OCI-LY1 (cell line): Measurements from ENCODE around the gene AGK.

Source experiments
- H2AFZ ChIP-seq: fragments of 200-600 bp; sonication (generic), shearing (Covaris generic); 2 replicates; pipeline ENCODE4 v1.6.0; 2014; ENCODE audit warnings: antibody characterized with exemption, mild to moderate bottlenecking, low read length
- H3F3A ChIP-seq: fragments of 200-600 bp; sonication (generic), shearing (Covaris generic); 2 replicates; pipeline ENCODE4 v1.6.0; 2014; ENCODE audit warnings: mild to moderate bottlenecking, antibody characterized with exemption, low read length, moderate library complexity; ENCODE audit not compliant: insufficient read depth
- H3K27ac ChIP-seq: fragments of 200-600 bp; sonication (generic); 2 replicates; pipeline ENCODE4 v1.5.1; 2014; ENCODE audit warnings: low read length, mixed run types, mild to moderate bottlenecking, low read depth; ENCODE audit not compliant: poor library complexity, severe bottlenecking
- H3K27me3 ChIP-seq: fragments of 200-600 bp; sonication (generic); 2 replicates; pipeline ENCODE4 v1.6.0; 2014; ENCODE audit warnings: antibody characterized with exemption, mild to moderate bottlenecking, low read length, moderate library complexity; ENCODE audit not compliant: insufficient read depth
- H3K36me3 ChIP-seq: fragments of 200-600 bp; sonication (generic); 2 replicates; pipeline ENCODE4 v1.6.1; 2014; ENCODE audit warnings: mild to moderate bottlenecking, antibody characterized with exemption, low read length, moderate library complexity, mixed read lengths; ENCODE audit not compliant: insufficient read depth
- H3K4me1 ChIP-seq: fragments of 200-600 bp; sonication (generic); 2 replicates; pipeline ENCODE4 v1.5.1; 2014; ENCODE audit warnings: mild to moderate bottlenecking, low read length, moderate library complexity; ENCODE audit not compliant: insufficient read depth, severe bottlenecking
- H3K4me2 ChIP-seq: fragments of 200-600 bp; sonication (generic), shearing (Covaris generic); 2 replicates; pipeline ENCODE4 v1.6.1; 2014; ENCODE audit warnings: low read length
- H3K4me3 ChIP-seq: fragments of 200-600 bp; sonication (generic); 2 replicates; pipeline ENCODE4 v1.5.1; 2014; ENCODE audit warnings: low read length, low read depth, mild to moderate bottlenecking, mixed read lengths; ENCODE audit not compliant: poor library complexity, severe bottlenecking
- H3K79me2 ChIP-seq: fragments of 200-600 bp; shearing (Covaris generic); 2 replicates; pipeline ENCODE4 v1.6.1; 2016; ENCODE audit warnings: mixed run types, low read length, mixed read lengths; ENCODE audit not compliant: insufficient read depth
- H3K9ac ChIP-seq: fragments of 200-600 bp; sonication (generic), shearing (Covaris generic); 2 replicates; pipeline ENCODE4 v1.6.1; 2014; ENCODE audit warnings: mild to moderate bottlenecking, low read length, mixed read lengths
- H3K9me2 ChIP-seq: fragments of 200-600 bp; sonication (generic), shearing (Covaris generic); 2 replicates; pipeline ENCODE4 v1.6.1; 2014; ENCODE audit warnings: low read depth, mild to moderate bottlenecking, low read length, mixed read lengths
- H3K9me3 ChIP-seq: fragments of 200-600 bp; shearing (Covaris generic); 2 replicates; pipeline ENCODE4 v1.6.1; 2014; ENCODE audit warnings: low read length, mixed read lengths
- H4K20me1 ChIP-seq: fragments of 200-600 bp; sonication (generic), shearing (Covaris generic); 2 replicates; pipeline ENCODE4 v1.6.0; 2016; ENCODE audit warnings: mild to moderate bottlenecking, low read length; ENCODE audit not compliant: insufficient read depth
- EZH2 ChIP-seq: fragments of 200-600 bp; sonication (generic), shearing (Covaris generic); IDR thresholded peaks from 2 replicates; pipeline ENCODE4 v1.8.0; 2017; ENCODE audit warnings: borderline replicate concordance, mixed run types, mild to moderate bottlenecking, antibody characterized with exemption, low read length, moderate library complexity, mixed read lengths
- TF ChIP-seq, protein P1 (sequence below): fragments of 200-600 bp; sonication (generic), shearing (Covaris generic); IDR thresholded peaks from 2 replicates; pipeline ENCODE4 v1.5.1; 2017; ENCODE audit warnings: mild to moderate bottlenecking, antibody characterized with exemption, low read length, moderate library complexity, mixed read lengths

AGK gene

GRCh38 chr7:141671705-141672496 lies 120.7 kb downstream of the AGK start:
- Histone ChIP-seq H3K9me2 (no peaks in the 10 kb centered on the region), H3K79me2 (no peaks in the 10 kb centered on the region), H3K27me3 (no peaks in the 10 kb centered on the region), H3K27ac (no peak overlapping the region), H4K20me1 (no peaks in the 10 kb centered on the region), H2AFZ (no peak overlapping the region), H3K4me1 (no peaks in the 10 kb centered on the region), H3K9me3 (no peaks in the 10 kb centered on the region), H3K9ac (no peak overlapping the region), H3K4me2 (no peak overlapping the region), H3K4me3 (no peak overlapping the region), H3F3A (no peaks in the 10 kb centered on the region), H3K36me3 (no peaks in the 10 kb centered on the region)
- TF ChIP-seq EZH2 = no peak
- TF ChIP-seq, protein P1, sequence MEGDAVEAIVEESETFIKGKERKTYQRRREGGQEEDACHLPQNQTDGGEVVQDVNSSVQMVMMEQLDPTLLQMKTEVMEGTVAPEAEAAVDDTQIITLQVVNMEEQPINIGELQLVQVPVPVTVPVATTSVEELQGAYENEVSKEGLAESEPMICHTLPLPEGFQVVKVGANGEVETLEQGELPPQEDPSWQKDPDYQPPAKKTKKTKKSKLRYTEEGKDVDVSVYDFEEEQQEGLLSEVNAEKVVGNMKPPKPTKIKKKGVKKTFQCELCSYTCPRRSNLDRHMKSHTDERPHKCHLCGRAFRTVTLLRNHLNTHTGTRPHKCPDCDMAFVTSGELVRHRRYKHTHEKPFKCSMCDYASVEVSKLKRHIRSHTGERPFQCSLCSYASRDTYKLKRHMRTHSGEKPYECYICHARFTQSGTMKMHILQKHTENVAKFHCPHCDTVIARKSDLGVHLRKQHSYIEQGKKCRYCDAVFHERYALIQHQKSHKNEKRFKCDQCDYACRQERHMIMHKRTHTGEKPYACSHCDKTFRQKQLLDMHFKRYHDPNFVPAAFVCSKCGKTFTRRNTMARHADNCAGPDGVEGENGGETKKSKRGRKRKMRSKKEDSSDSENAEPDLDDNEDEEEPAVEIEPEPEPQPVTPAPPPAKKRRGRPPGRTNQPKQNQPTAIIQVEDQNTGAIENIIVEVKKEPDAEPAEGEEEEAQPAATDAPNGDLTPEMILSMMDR = no peak

DNA sequence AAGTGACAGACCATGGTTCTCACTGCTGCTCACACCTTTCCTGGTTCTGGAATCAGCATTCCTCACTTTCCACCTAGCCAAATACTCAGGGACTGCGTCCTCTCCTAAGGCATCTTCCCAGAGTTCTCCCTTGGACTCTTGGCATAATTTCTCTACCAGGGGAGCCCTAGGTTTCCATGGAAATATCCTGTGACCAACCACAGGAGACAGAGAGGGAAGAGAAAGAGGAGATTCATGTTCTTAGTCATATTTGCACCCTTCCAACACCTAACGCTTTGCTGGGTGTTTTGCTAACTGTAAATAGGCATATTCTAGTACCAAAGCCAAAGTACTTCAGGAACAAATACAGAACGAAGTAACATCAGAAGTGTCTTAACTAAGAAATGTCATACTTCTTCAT lies 122.1 kb downstream of the AGK start:
- Histone ChIP-seq H4K20me1 (no peaks in the 10 kb centered on the region), H3K9me3 (no peaks in the 10 kb centered on the region), H3K36me3 (no peaks in the 10 kb centered on the region), H3K4me1 (no peaks in the 10 kb centered on the region), H3K4me3 (no peak overlapping the region), H2AFZ (no peak overlapping the region), H3K4me2 (no peak overlapping the region), H3K27ac (no peak overlapping the region), H3K9ac (no peak overlapping the region), H3F3A (no peaks in the 10 kb centered on the region), H3K9me2 (no peaks in the 10 kb centered on the region), H3K27me3 (no peaks in the 10 kb centered on the region), H3K79me2 (no peaks in the 10 kb centered on the region)
- no peak for TF ChIP-seq EZH2
- TF ChIP-seq, protein P1 = no peak

DNA sequence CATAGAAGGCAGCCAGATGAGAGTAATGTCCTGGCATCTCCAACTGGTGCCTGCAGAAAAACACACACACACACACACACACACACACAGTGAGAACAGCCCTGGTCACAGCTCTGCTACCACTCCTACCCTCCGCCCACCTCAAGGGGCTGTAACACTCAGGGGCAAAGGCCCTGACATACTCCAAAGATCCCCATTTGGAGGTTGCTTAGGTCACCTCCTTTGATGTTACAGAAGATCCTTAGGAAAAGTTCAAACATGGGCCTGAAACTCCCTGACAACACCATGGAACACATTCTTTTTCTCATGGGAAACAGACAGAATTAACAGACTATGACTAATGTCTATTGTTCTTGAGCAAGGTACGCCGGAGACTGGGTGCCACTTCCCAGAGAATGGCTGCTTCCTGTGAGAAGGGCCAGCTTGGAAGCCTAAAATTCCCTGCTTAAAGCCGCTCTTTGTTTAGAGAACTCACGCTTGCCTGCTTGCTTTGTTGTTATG lies 123.0 kb downstream of the AGK start:
- Histone ChIP-seq H3K9me3 (no peaks in the 10 kb centered on the region), H3F3A (no peaks in the 10 kb centered on the region), H3K27ac (no peak overlapping the region), H3K9ac (no peak overlapping the region), H3K4me1 (no peaks in the 10 kb centered on the region), H3K79me2 (no peaks in the 10 kb centered on the region), H4K20me1 (no peaks in the 10 kb centered on the region), H3K36me3 (no peaks in the 10 kb centered on the region), H3K4me2 (no peak overlapping the region), H3K4me3 (no peak overlapping the region), H3K27me3 (no peaks in the 10 kb centered on the region), H3K9me2 (no peaks in the 10 kb centered on the region), H2AFZ (no peak overlapping the region)
- TF ChIP-seq, protein P1 = no peak
